NCI-H2196 (cell line): ENCODE results near the gene HEPACAM2.

ENCODE experiments used
- DNase-seq: peaks from one replicate; lab custom pipeline; 2025; ENCODE audit not compliant: unreplicated experiment; lab: John Stamatoyannopoulos, UW

The HEPACAM2 gene

GRCh38 chr7:93203496-93203895 is 22.8 kb downstream of the HEPACAM2 start:
- DNase-seq, result peak; percentile 51

DNA sequence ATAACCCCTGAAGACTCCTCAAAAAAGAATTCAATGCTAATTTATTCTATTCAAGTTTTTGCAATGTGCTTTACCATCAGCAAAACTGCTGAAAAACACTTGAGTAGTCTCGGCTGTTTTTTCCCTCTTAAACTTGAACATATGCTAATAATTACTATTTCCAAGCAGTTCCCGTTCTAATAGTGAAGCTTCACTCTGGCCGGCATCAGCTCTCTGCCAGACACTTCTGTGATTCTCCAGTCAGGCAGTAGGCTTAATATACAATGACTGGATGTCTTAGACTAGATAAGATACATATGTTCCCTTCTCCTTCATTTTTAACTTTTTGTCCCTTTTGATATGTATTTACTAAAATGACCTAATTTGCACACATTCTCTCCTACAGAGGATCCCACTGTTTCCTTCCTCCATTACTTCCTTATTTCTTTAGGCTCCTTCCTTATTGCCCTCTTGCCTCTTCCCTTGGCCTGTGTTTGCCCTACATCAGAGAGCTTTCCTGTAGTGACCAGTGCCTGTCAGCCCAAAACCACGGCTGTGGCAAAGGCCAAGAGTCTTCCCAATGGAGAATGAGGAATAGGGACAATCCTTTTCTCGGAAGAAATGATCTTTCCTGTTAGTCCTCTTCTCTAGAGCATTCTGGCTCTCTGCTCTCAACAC is 23.5 kb downstream of the HEPACAM2 start:
- no peak for DNase-seq

DNA sequence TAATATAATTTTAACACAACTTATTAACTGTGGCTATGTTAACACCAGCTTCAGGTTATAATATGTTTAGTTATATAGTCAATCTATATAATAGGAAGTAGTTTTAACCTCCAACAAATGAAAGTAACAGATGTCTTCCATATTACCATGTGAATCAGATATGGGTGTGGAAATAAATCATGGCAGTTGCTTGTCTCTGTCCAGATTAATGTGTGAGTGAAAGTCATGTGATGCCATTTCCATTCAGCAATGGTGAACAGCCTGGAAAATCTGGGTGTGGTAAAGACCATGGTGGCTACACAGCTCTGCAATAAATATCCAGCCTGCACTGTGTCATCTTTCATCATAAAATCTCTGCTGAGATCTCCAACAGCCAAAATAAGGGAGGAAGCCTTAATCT is 27.8 kb downstream of the HEPACAM2 start:
- DNase-seq, result no peak

DNA sequence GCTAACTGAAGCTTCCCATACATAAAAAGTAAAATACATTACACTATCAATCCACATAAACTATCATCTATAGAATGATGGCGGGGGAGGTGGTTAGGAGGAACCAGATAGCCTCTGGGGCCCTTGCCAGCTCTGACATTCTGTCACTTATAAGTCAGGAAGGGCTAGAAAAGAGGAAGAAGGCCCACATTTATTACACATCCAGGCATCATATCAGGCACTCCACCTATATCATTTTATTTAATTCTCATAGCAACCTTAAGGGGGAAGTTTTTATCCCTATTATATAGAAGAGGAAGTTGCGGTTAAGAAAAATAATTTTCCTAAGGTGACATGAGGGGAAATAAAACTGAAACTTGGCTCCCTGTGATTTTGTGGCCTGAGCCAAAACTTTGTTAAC is 29.9 kb downstream of the HEPACAM2 start:
- no peak for DNase-seq

DNA sequence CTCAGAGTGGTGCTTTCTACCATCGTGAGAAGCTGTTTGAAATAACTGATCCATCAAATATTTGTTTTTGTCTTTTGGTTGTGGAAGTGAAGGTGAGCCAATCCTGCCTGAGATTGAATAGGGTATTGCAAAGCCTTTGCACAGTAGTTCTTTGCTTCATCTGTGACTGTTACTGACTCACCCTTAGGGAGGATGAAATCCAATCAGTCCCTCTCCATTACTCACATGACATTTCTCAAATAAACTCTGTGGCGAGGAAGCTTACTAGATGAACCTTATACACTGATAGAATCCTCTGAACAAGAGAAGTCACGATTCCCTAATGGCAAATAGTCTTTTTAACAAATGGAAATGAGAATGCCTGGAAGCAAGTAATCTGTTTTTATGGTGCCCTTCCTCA is 31.9 kb downstream of the HEPACAM2 start:
- DNase-seq, result no peak

DNA sequence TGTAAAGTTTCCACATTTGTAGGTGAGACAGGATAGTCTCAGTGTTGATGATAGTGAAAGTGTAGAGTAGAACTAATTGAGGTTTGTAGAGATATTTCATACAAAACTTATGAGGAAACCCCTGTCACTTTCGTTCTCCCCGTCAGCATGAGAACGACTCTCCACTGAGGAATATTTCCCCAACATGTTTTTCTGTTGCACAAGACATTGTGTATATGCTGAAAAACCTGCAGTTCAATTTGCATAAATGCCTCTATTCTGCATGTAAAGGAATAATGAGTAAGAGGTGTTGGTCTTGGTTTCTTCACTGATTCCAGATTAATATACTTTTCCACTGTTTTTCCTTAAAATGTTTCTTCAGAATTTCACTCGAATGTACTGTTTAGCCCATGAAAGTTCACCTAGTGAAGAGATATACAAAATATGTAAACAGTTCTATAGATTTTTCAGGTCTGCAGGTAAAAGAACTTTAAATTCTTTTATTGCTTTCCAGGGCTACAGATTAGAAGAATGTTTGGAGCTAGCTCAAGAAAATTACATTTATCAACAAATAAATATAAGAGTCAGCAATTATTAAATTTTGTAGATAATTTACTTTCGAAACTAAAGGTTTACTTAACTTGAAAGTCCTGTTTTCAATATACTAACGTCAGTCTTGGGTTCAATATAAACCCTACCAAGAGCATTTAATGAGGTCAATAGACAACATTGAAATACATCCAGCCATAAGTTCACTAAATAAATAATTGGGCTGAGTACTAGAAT is 37.2 kb downstream of the HEPACAM2 start:
- no peak for DNase-seq

- DNase-seq, result no peak
These were observed 40.8 kb downstream of the HEPACAM2 start for GRCh38 chr7:93185303-93186027.

DNA sequence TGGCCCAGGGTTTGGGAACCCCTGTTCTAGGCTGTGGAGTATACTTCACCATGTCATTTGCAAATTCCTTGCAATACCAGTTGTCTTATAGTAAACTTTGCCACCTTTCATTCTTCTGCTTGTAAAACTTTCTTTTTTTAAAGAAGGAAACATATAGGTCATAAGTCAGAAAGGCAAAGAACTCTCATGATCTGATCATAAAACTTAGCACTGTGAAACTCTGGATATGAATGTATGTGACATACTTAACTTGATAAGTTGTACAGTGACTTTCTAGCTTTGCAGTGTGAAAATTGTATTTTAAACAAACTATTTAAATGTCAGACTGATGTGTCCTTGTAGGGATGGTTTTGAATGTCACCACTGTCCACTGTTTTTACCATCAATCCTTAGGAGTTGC is 47.1 kb downstream of the HEPACAM2 start:
- DNase-seq, result no peak

- peak; percentile 35 for DNase-seq
These were observed 48.1 kb downstream of the HEPACAM2 start for GRCh38 chr7:93178213-93178612.

DNA sequence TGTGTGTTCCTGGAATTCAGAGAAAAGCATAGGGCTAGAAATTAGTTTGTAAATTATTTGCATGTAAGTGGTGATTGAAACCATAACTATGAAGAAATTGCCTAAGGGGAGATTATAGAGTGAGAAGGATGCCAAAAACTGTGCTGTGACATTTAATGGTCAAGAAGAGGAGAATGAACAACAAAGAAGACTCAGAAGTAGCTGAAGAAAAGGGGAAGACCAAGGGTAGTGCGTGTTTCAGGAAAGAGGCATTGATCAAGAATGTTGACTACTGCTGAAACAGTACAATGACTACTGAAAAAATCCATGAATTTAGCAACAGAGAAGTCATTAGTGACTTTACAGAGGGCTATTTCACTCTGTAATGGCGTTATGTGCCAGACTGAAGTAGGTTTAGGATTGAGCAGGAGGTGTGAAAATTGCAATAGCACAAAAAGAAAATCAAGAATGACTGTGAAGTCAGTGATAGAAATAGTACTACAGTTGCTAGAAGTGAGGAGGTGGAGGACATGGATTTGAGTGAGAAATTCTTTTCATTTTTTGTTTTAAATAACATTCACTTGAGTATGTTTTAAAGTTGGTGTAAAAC is 49.2 kb downstream of the HEPACAM2 start:
- no peak for DNase-seq

DNA sequence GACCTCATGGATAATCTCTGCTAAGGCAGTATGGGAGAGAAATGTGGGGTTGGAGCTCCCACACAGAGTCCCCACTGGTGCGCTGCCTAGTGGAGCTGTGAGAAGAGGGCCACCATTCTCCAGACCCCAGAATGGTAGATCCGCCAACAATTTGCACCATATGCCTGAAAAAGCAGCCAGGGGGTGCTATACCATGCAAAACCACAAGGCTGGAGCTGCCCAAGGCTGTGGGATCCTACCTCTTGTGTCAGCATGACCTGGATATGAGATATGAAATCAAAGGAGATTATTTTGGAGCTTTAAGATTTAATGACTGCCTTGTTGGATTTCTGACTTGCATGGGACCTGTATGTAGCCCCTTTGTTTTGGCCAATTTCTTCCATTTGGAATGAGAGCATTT is 51.0 kb downstream of the HEPACAM2 start:
- DNase-seq, result no peak

DNA sequence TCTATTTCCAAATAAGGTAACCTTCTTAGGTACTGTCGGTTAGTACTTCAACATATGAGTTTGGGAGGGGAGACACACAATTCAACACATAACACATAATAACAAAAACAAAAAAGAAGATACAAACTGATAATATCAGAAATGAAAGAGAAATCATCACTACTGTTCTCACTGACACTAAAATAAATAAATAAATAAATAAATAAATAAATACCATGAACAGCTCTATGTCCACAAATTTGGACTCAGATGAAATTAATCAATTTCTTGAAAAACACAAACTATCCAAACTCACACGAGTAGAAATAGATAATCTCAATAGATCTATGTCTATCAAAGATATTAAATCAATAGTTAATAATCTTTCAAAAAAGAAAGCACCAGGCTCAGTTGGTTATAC is 53.6 kb downstream of the HEPACAM2 start:
- no peak for DNase-seq

DNA sequence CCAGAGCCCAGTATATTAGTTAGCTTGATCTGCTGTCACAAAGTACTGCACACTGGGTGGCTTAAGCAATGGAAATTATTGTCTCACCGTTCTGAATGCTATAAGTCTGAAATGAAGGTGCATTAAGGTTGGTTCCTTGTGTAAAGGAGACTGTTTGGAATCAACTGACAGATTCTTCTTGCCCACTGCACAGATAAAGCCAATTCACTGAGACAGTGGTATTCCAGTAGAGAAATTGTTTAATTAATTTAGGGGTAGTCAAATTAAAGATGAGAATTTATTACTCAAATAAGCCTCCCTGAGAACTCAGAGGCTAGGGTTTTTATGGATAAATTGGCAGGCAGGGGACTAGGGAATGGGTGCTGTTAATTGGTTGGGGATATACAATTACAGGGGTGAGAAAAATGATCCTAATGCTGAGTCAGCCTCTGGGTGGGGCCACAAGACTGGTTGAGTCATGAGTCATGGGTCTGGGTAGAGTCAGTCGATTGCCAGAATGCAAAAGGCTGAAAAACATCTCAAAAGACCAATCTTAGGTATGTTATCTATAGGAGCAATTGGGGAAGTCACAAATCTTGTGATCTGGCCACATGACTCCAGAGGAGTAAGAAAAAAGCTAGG is 54.6 kb downstream of the HEPACAM2 start:
- no peak for DNase-seq

GRCh38 chr7:93165447-93165846 is 60.8 kb downstream of the HEPACAM2 start:
- no peak for DNase-seq

- DNase-seq, result no peak
These were observed 61.5 kb downstream of the HEPACAM2 start for GRCh38 chr7:93164766-93165165.

DNA sequence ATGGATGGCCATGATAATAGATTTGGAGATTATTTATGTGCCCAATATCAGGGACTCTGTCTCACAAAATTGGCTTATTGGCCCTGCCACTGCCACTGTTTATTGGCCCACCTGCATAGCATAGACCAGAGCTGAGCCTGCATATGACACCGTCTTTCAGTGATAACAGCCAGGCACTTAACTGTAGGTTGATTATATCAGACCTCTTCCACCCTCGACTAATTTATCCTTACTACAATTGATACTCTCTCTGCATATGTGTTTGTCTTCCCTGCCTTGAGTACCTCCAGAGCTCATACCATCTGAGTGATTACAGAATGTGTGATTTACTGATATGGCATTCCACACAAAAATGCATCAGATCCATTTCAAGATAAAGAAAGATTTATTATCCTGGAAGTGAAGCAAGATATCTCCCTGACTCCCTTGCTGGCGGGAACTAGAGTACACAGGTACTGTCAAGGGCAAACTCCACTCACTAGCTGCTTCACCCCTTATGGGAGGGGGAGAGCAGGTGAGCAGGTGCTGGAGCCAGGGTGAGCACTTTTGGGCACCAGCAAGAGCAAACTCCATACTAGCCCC is 65.0 kb downstream of the HEPACAM2 start:
- no peak for DNase-seq

DNA sequence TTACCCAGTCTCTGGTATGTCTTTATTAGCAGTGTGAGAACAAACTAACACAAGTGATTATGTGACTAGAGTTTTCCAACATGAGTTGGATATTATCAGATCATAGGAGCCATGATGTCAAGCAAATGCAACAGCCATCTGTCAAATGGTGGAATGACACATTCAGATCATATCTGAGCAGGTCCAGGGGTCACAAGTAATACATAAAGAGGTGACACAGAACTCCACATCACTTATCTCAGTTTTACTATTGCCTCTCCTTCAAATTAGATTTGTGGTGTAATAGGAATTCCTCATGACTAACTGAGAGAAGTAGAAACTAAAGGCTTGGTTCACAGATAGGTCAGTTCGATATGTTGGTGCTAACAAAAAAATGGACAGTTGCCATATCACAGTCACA is 65.9 kb downstream of the HEPACAM2 start:
- DNase-seq, result no peak

DNA sequence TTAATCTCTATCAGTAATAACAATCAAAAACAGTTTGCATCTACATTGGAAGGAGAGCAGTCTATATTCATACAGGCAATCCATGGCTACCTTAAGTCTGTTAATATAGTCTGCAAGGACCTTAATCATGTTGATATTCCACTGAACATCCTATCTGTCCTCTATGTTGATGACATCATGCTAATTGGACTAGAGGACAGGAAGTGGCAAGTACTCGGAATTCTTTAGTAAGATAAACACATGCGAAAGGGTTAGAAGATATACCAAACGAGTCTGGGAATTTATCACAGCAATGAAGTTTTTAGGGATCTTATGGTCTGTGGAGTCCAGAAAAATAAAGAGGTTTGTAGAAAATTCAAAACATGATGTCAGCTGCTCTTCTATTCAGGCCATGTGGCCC is 66.8 kb downstream of the HEPACAM2 start:
- no peak for DNase-seq

GRCh38 chr7:93156884-93157283 is 69.4 kb downstream of the HEPACAM2 start:
- DNase-seq, result no peak

- no peak for DNase-seq
These were observed 76.0 kb downstream of the HEPACAM2 start for GRCh38 chr7:93150200-93150835.
